ENCODE data around the gene NME3. TPM values are rescaled to one million over a fixed set of nuclear protein-coding genes. Genes with fewer than 3 reads are reported as not detected.

Gene NME3
- total RNA-seq, 1 donor from 2014 or later: 53.8 TPM

DNA sequence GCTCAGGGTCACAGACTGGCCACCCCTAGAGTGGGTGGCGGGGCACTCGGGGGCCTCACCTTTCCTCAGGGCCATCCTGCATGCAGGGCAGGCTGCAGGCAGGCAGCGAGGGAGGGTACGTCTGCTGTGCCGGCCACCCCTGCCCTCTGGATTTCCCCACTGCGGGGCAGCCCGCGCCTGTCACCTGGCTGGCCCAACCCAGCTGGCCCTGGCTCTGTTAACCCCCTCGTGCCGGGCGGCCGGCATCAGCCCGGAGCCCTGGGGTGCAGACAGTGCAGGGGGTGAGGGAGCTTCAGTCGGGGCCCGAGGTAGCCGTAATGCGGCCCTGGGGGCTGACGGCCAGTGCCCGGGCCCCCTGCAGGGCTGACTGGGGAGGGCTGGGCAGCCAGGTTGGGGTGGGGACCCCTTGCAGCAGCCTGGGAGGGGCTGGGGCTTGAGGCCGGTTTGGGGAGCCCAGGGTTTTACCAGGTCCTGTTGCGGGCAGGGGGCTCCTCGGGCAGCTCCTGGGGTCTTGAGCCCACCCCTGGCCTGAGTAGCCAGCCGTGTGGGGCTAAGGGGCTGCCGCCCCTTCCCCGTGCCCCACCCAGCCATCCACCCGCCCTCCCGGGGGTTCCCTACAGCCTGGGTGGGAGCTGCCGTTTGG is 22.4 kb upstream of the NME3 start, which contains the start of gene IGFALS:
Gene IGFALS (minus strand): TSS at position 128 of the 643 bp plus-strand sequence. CDS start 53 bp downstream, at position 75.
- no peak for TF ChIP-seq CTCF (IDR thresholded peaks at IDR 0.05)
- H3K36me3 Mint-ChIP-seq (ENCODE audit: low read depth): peaks cover 4% of the 10 kb centered on the region
- no peaks in the 10 kb centered on the region for H3K27me3 Mint-ChIP-seq (ENCODE audit: low read depth)
- H3K9me3 Mint-ChIP-seq (ENCODE audit: low read depth): peaks cover 8% of the 10 kb centered on the region
- no peak within 1 kb of the TSS for H3K27ac Mint-ChIP-seq (ENCODE audit: unreplicated experiment)
- no peaks in the 10 kb centered on the region for H3K4me1 Mint-ChIP-seq (ENCODE audit: low read depth)
- no peak for DNase-seq (ENCODE audit: low spot score)
- no peak within 1 kb of the TSS for H3K4me3 Mint-ChIP-seq (ENCODE audit: unreplicated experiment)

GRCh38 chr16:1792836-1793577 is 21.7 kb upstream of the NME3 start:
- no peaks in the 10 kb centered on the region for H3K27me3 Mint-ChIP-seq (ENCODE audit: low read depth)
- peaks cover 7% of the 10 kb centered on the region for H3K9me3 Mint-ChIP-seq (ENCODE audit: low read depth)
- H3K27ac Mint-ChIP-seq (ENCODE audit: unreplicated experiment): no peak overlapping the region
- H3K4me1 Mint-ChIP-seq (ENCODE audit: low read depth): no peaks in the 10 kb centered on the region
- TF ChIP-seq CTCF (IDR thresholded peaks at IDR 0.05): no peak
- H3K36me3 Mint-ChIP-seq (ENCODE audit: low read depth): peaks cover 4% of the 10 kb centered on the region
- H3K4me3 Mint-ChIP-seq (ENCODE audit: unreplicated experiment): no peak overlapping the region
- DNase-seq (ENCODE audit: low spot score): peak; percentile 93

DNA sequence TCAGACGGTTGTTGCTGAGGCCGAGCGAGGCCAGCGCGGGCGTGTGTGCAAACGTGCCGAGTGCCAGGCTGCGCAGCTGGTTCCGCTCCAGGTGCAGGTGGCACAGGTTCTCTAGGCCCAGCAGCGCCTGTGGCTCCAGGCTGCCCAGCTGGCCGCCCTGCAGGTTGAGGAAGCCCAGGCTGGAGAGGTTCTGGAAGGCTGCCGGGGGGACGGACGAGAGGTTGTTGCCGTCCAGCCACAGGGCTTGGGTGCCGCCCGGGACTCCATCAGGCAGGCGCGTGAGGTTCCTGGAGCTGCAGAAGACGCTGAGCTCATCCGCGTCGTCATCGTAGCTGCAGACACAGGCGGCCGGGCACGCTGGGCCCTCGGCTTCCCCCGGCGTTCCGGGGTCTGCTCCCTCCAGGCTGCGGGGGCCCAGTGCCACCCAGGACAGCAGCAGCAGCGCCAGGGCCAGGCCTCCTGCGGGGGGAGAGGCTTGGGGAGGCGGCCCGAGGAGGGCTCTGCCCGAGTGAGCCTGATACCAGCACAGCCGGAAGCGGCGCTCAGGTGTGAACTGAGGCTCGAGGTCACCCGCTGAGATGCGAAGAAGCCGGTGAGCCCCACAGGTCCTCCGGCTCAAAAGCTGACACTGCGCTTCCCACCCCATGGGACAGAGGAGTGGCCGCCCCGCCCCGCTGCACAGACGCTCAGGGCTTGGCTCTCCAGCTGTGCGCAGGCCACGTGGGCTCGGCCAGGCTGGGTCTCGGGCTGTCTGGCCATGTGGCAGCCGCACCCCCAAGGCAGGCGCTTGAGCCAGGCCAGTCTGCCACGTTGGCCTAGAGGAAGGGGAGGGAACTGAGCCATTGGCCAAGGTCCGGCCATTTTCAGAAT is 20.8 kb upstream of the NME3 start:
- H3K4me3 Mint-ChIP-seq (ENCODE audit: unreplicated experiment): no peak overlapping the region
- DNase-seq (ENCODE audit: low spot score): peak; percentile 93
- H3K27ac Mint-ChIP-seq (ENCODE audit: unreplicated experiment): no peak overlapping the region
- no peak for TF ChIP-seq CTCF (IDR thresholded peaks at IDR 0.05)
- peaks cover 2% of the 10 kb centered on the region for H3K36me3 Mint-ChIP-seq (ENCODE audit: low read depth)
- H3K9me3 Mint-ChIP-seq (ENCODE audit: low read depth): peaks cover 2% of the 10 kb centered on the region
- H3K27me3 Mint-ChIP-seq (ENCODE audit: low read depth): no peaks in the 10 kb centered on the region
- no peaks in the 10 kb centered on the region for H3K4me1 Mint-ChIP-seq (ENCODE audit: low read depth)

- Mint-ChIP-seq H3K4me3 (ENCODE audit: unreplicated experiment) (no peak overlapping the region), H3K9me3 (ENCODE audit: low read depth) (no peaks in the 10 kb centered on the region), H3K27ac (ENCODE audit: unreplicated experiment) (no peak overlapping the region), H3K4me1 (ENCODE audit: low read depth) (no peaks in the 10 kb centered on the region), H3K36me3 (ENCODE audit: low read depth) (peaks cover 2% of the 10 kb centered on the region), H3K27me3 (ENCODE audit: low read depth) (no peaks in the 10 kb centered on the region)
- no peak for TF ChIP-seq CTCF (IDR thresholded peaks at IDR 0.05)
- DNase-seq (ENCODE audit: low spot score): no peak
These were observed 20.1 kb upstream of the NME3 start for GRCh38 chr16:1791256-1791942.
